Retinal pigment epithelial cell (primary cell): ENCODE data around the gene CHIA.

Experiments used
- DNase-seq: peaks from one replicate; pipeline ENCODE4 v3.0.0-alpha.2; 2010; ENCODE audit warnings: low read depth
- H3K4me3 ChIP-seq: 2 replicates; pipeline ENCODE4 v1.5.1; 2011; ENCODE audit warnings: mild to moderate bottlenecking, low read length, control low read depth, moderate library complexity
- CTCF ChIP-seq: conservative IDR thresholded peaks from 2 replicates; pipeline ENCODE4 v1.5.1; 2011; ENCODE audit warnings: low read depth, low read length, control low read depth, inconsistent platforms

Gene CHIA

GRCh38 chr1:111290630-111291029 lies at the start of gene CHIA:
Gene CHIA (plus strand): TSS chr1:111290851. CDS start chr1:111310468, 19,617 bp downstream.
- no peak within 1 kb of the TSS for H3K4me3 ChIP-seq
- TF ChIP-seq CTCF: no peak
- no peak for DNase-seq

GRCh38 chr1:111241797-111242196 lies 48.9 kb upstream of the CHIA start:
- no peak for DNase-seq
- H3K4me3 ChIP-seq: no peak overlapping the region
- TF ChIP-seq CTCF: no peak

GRCh38 chr1:111242805-111243523 lies 47.7 kb upstream of the CHIA start:
- DNase-seq: no peak
- H3K4me3 ChIP-seq: no peak overlapping the region
- TF ChIP-seq CTCF: no peak

- no peak overlapping the region for H3K4me3 ChIP-seq
- no peak for TF ChIP-seq CTCF
- DNase-seq: no peak
These were observed 43.4 kb upstream of the CHIA start for GRCh38 chr1:111247125-111247838.

GRCh38 chr1:111249960-111250359 lies 40.7 kb upstream of the CHIA start:
- no peak for TF ChIP-seq CTCF
- DNase-seq: no peak
- no peak overlapping the region for H3K4me3 ChIP-seq

GRCh38 chr1:111251570-111251969 lies 39.1 kb upstream of the CHIA start:
- H3K4me3 ChIP-seq: no peak overlapping the region
- TF ChIP-seq CTCF: no peak
- DNase-seq: no peak

- DNase-seq: no peak
- no peak overlapping the region for H3K4me3 ChIP-seq
- no peak for TF ChIP-seq CTCF
These were observed 37.9 kb upstream of the CHIA start for GRCh38 chr1:111252786-111253185.
